Cardiac muscle cell (in vitro differentiated cells and primary cell): ENCODE data around the gene AKT1S1. TPM values are rescaled to one million over a fixed set of nuclear protein-coding genes. Genes with fewer than 3 reads are reported as not detected.
A peak's percentile ranks its signal among the peaks of the same experiment; 100 is the strongest.

Experiments used
- DNase-seq, 2 donors: peaks; one replicate each; pipeline versions ENCODE4 v3.0.0 to v3.0.0-alpha.2; 2010 to 2017; ENCODE audit warnings: low read depth in 1 of 2, low spot score in 1 of 2
- H3K27ac ChIP-seq: fragments of 200-600 bp; sonication (generic); 2 replicates; pipeline ENCODE4 v1.5.1; 2016
- H3K27me3 ChIP-seq: fragments of 200-600 bp; sonication (generic); 2 replicates; pipeline ENCODE4 v1.6.0; 2016; ENCODE audit warnings: control low read depth
- H3K36me3 ChIP-seq: fragments of 200-600 bp; sonication (generic); 2 replicates; pipeline ENCODE4 v1.5.1; 2016; ENCODE audit warnings: control low read depth
- H3K4me1 ChIP-seq: fragments of 200-600 bp; sonication (generic); 2 replicates; pipeline ENCODE4 v1.8.1; 2017; ENCODE audit warnings: low read depth, mild to moderate bottlenecking, mixed run types
- H3K4me3 ChIP-seq: fragments of 200-600 bp; sonication (generic); 2 replicates; pipeline ENCODE4 v1.5.1; 2016; ENCODE audit warnings: mild to moderate bottlenecking
- H3K9me3 ChIP-seq: fragments of 200-600 bp; sonication (generic); 2 replicates; pipeline ENCODE4 v1.5.1; 2017; ENCODE audit warnings: low read depth, mild to moderate bottlenecking, control low read depth
- polyA plus RNA-seq: library from polyadenylated mRNA; unstranded; fragments of >200 nt; fragmentation: Nextera tagmentation; extraction: Ambion mirVana; gene quantifications from 2 replicates; pipeline ENCODE4 v1.2.1, GENCODE V29; 2016
- total RNA-seq: library from RNA; depleted of rRNA; stranded (reverse); fragments of >200 nt; gene quantifications from 2 replicates; pipeline ENCODE4 v1.2.3, GENCODE V29; 2016
- TF ChIP-seq, protein P1 (sequence below): IDR thresholded peaks from 2 replicates; pipeline ENCODE4 v1.5.1; 2012; ENCODE audit warnings: low read depth, mild to moderate bottlenecking, low read length

AKT1S1 gene
- total and polyA plus RNA-seq, 2 experiments from 2014 or later: 27.5 to 66.2 TPM

DNA sequence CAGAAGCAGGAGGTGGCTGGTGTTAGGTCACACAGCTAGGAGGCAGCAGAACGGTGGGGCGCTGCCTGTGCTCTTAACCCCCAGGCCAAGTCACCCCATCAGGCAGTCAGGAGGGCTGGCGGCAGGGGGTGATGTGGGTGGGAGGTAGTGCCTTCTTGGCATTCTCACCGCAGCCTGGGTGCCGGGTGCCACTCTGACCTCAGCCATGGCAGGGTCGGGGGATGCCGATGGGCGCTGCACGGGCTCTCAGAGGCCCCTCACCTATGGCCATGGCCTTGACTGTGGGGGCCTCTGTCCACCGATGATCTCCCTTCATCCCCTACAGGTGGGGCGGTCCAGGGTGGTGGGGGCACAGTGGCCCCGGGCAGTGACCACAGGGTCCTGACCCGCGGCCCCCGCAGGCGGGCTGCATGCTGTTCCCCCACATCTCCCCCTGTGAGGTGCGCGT is 20.6 kb downstream of the AKT1S1 start:
- Histone ChIP-seq H3K27ac (peak overlapping the region; percentile 72), H3K27me3 (no peaks in the 10 kb centered on the region), H3K36me3 (peaks cover 49% of the 10 kb centered on the region), H3K4me1 (peaks cover 10% of the 10 kb centered on the region), H3K9me3 (no peaks in the 10 kb centered on the region), H3K4me3 (no peak overlapping the region)
- TF ChIP-seq, protein P1, sequence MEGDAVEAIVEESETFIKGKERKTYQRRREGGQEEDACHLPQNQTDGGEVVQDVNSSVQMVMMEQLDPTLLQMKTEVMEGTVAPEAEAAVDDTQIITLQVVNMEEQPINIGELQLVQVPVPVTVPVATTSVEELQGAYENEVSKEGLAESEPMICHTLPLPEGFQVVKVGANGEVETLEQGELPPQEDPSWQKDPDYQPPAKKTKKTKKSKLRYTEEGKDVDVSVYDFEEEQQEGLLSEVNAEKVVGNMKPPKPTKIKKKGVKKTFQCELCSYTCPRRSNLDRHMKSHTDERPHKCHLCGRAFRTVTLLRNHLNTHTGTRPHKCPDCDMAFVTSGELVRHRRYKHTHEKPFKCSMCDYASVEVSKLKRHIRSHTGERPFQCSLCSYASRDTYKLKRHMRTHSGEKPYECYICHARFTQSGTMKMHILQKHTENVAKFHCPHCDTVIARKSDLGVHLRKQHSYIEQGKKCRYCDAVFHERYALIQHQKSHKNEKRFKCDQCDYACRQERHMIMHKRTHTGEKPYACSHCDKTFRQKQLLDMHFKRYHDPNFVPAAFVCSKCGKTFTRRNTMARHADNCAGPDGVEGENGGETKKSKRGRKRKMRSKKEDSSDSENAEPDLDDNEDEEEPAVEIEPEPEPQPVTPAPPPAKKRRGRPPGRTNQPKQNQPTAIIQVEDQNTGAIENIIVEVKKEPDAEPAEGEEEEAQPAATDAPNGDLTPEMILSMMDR: no peak
- DNase-seq: no peak

DNA sequence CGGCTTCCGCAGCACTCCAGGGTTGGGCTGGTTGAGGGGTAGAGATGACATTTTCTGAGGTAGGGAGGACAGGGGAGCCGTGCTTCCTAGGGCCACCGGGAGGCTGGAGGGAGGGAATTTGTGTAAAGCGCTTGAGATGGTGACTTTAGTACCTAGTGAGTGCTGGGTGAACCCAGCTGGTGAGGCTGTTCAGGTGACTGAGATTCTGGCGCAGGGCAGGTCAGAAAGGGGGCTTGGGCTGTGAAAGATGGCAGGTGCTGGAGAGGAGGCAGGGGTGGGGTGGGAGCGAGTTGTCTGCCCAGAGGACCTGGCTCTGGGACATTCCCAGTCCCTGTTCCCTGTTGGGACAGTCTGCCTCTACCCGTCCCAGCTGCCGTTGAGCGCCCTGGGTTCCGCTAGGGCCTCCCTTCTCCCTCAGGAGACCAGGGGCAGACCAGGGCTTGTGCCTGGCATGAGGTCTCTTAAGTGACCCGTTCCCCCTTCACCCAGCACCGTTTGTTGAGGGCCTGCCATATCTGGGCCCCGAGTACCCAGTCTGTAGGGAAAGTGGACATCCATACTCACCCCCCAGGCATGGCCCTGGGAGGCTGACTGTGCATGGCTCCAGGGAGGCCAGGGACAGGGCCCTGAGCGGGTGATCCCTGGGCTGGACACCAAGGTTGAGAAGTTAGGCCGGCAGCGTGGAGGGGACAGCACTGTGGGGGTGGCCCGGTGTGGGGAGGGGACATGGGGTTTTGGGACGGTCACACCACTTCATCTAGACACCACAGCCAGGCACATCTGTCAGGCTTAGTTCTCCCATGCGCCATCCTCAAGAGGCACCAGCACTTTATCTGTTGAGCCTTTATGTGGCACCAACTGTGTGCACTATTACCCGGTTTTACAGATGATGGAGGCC is 21.2 kb downstream of the AKT1S1 start:
- Histone ChIP-seq H3K4me1 (peaks cover 10% of the 10 kb centered on the region), H3K4me3 (no peak overlapping the region), H3K9me3 (no peaks in the 10 kb centered on the region), H3K27me3 (no peaks in the 10 kb centered on the region), H3K27ac (peak overlapping the region; percentile 72), H3K36me3 (peaks cover 47% of the 10 kb centered on the region)
- TF ChIP-seq, protein P1: no peak
- DNase-seq: no peak

DNA sequence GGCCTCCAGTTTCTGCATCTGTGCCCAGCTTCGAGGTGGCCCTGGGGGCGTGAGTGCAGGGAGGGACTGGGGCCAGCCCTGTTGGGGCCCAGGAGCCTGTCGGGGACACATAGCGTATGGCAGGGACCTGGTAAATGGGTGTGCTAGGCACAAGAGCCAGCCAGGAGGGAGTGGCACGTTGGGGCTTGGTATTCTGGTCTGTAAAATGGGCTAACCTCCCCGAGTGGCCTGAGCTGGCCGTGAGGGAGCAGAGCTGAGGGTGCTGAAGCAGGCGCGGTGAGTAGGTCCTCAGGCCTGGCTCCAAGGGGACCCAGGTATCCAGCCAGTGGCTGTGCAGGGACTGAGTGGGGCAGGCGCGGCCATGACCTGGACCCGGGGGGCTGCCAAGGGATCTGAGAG is 21.9 kb downstream of the AKT1S1 start:
- H3K36me3 ChIP-seq: peaks cover 47% of the 10 kb centered on the region
- no peak for DNase-seq

DNA sequence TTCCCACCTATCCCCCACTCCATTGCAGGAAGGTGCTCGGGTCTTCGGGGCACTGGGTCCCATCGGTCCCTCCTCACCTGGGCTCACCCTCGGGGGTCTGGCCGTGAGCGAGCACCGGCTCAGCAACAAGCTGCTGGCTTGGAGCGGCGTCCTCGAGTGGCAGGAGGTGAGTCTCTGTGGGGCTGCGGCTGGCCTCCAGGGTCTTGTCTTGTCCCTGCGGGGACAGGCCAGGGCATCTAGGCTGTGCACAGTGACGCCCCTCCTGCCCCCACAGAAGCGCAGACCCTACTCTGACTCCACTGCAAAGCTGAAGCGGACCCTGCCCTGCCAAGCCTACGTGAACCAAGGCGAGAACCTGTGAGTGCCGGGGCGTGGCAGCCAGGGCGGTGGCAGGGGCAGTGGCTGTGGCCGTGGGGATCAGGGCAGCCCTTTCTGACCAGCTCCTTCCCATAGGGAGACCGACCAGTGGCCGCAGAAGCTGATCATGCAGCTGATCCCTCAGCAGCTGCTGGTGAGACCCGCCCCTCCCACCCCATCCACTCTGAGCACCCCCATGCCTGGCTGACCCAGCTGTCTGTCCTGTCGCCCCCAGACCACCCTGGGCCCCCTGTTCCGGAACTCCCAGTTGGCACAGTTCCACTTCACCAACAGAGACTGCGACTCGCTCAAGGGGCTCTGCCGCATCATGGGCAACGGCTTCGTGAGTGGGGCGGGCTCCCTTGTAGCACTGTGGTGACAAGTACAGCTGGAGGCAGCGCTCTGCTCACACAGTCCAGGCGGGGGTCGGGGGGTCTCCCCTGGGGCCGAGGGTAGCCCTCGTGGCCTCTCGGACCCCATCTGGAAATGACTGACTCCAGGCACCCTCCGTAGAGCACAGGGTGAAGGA is 22.5 kb downstream of the AKT1S1 start:
- DNase-seq: no peak
- TF ChIP-seq, protein P1: no peak
- Histone ChIP-seq H3K4me3 (no peak overlapping the region), H3K27ac (peak overlapping the region; percentile 35), H3K36me3 (peaks cover 45% of the 10 kb centered on the region), H3K4me1 (peaks cover 10% of the 10 kb centered on the region), H3K27me3 (no peaks in the 10 kb centered on the region), H3K9me3 (no peaks in the 10 kb centered on the region)

More for the DNA sequence above, 21.9 kb downstream of the AKT1S1 start:
- Histone ChIP-seq H3K4me1 (peaks cover 10% of the 10 kb centered on the region), H3K9me3 (no peaks in the 10 kb centered on the region), H3K4me3 (no peak overlapping the region), H3K27me3 (no peaks in the 10 kb centered on the region), H3K27ac (peak overlapping the region; percentile 35)
- TF ChIP-seq, protein P1: no peak

DNA sequence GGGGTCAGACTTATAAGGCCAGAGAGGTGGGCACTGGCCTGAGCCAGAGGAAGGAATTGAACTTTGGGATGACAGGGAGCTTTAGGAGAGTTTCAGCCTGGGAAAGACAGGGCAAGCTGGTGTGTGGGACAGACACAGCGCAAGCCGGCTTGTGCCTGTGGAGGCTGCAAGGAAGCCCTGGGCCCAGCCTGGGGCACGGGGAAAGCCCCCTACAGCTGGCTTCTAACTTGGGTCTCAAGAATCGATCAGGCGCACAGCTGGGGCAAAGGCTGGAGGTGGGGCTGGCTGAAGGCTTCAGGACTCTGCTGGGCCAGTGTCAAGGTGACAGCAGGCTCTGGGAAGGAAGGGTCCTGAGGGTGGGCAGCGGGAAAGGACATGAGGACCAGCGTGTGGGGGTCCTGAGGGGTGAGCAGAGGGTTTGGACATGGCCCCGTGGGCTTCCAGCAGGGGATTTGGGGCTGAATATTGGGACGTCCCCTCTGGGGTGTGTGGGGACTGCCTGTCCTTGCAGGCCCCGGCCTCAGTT is 23.2 kb downstream of the AKT1S1 start:
- TF ChIP-seq, protein P1: no peak
- no peaks in the 10 kb centered on the region for H3K9me3 ChIP-seq
- peak overlapping the region; percentile 29 for H3K27ac ChIP-seq
- H3K36me3 ChIP-seq: peaks cover 39% of the 10 kb centered on the region
- H3K4me3 ChIP-seq: no peak overlapping the region
- no peaks in the 10 kb centered on the region for H3K27me3 ChIP-seq
- DNase-seq: no peak
- H3K4me1 ChIP-seq: peaks cover 10% of the 10 kb centered on the region
